NCI-H446 (cell line): ENCODE measurements around the gene TAF8.

Experiments used
- DNase-seq, 2 experiments: peaks; one replicate each; lab custom pipeline; 2025; lab: John Stamatoyannopoulos, UW

The TAF8 gene

GRCh38 chr6:42095776-42096541, 45.6 kb downstream of the TAF8 start:
- no peak for DNase-seq

GRCh38 chr6:42099340-42100028, 49.2 kb downstream of the TAF8 start:
- DNase-seq: no peak

- no peak for DNase-seq
Observed at GRCh38 chr6:42100029-42100901, 49.9 kb downstream of the TAF8 start.

GRCh38 chr6:42101186-42101657, 50.9 kb downstream of the TAF8 start:
- DNase-seq: no peak

GRCh38 chr6:42103216-42103615, 52.9 kb downstream of the TAF8 start:
- DNase-seq: no peak

GRCh38 chr6:42103753-42104094, 53.4 kb downstream of the TAF8 start:
- DNase-seq: no peak

- DNase-seq: no peak
Observed at GRCh38 chr6:42104095-42104803, 53.9 kb downstream of the TAF8 start.

GRCh38 chr6:42104804-42105125, 54.4 kb downstream of the TAF8 start:
- DNase-seq: no peak

- no peak for DNase-seq
Observed at GRCh38 chr6:42105156-42105648, 54.9 kb downstream of the TAF8 start.

- DNase-seq: no peak
Observed at GRCh38 chr6:42105709-42106108, 55.4 kb downstream of the TAF8 start.

- no peak for DNase-seq
Observed at GRCh38 chr6:42106112-42107023, 56.0 kb downstream of the TAF8 start.

GRCh38 chr6:42108071-42108470, 57.7 kb downstream of the TAF8 start:
- DNase-seq: no peak

GRCh38 chr6:42110683-42111082, 60.4 kb downstream of the TAF8 start:
- DNase-seq: no peak

- DNase-seq: no peak
Observed at GRCh38 chr6:42112351-42112750, 62.0 kb downstream of the TAF8 start.

GRCh38 chr6:42113936-42114636, 63.8 kb downstream of the TAF8 start:
- no peak for DNase-seq

GRCh38 chr6:42117843-42118161, 67.5 kb downstream of the TAF8 start:
- DNase-seq: no peak

GRCh38 chr6:42118162-42119001, 68.1 kb downstream of the TAF8 start:
- DNase-seq: no peak

GRCh38 chr6:42120895-42121865, 70.9 kb downstream of the TAF8 start:
- no peak for DNase-seq
